Breast epithelium (tissue), 3 donors: ENCODE measurements around the gene TEKT1.

Experiments
- CTCF ChIP-seq, 3 donors: fragments of 450-650 bp; IDR thresholded peaks; one replicate each; pipeline ENCODE4 v1.5.1; 2016 to 2017; ENCODE audit warnings: antibody characterized with exemption in 3 of 3, mild to moderate bottlenecking in 3 of 3, moderate library complexity in 3 of 3
- POLR2A ChIP-seq: fragments of 450-650 bp; IDR thresholded peaks from one replicate; pipeline ENCODE4 v1.6.1; 2016; ENCODE audit warnings: antibody characterized with exemption, mild to moderate bottlenecking, moderate library complexity

DNA sequence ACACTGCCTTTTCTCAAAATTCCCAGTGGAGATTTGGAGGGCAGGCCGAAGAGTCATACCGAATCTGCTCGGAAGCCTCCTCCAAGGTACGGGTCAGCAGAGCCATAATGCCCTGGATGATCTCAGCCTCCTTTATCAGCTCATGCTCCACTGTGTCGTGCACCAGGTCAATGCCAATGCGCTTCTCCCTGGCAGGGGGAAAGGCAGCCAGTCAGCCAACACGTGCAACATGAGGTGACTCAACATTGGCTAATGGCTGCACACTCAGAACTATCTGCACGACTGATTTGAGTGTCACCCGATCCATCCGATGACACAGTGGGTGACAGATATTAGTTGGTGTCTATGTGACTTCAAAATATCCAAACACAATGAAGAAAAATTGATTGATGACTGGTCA lies 15.8 kb downstream of the TEKT1 start:
- TF ChIP-seq CTCF (IDR thresholded peaks at IDR 0.05) (no peak), POLR2A (no peak)
